GM12878 (cell line): ENCODE results near the gene ATP5ME. TPM values are rescaled to one million over a fixed set of nuclear protein-coding genes. Genes with fewer than 3 reads are reported as not detected.

Experiments used
- ATAC-seq: fragments of 200-7000 bp; cut with Tn5 transposase; 3 replicates; pipeline ENCODE4 v1.9.1; 2020; ENCODE audit warnings: mild to moderate bottlenecking, moderate library complexity
- BruUV-seq: library from RNA; stranded (reverse); fragments of 400-500 nt; replicated peaks from 2 replicates; lab custom pipeline; 2021; lab: Mats Ljungman, UMichigan
- CTCF ChIA-PET: fragments of 300-600 bp; sonication (Branson Sonifier 250); formaldehyde crosslinking; extraction: SDS; loops from one replicate; lab custom pipeline; 2021; ENCODE audit warnings: inconsistent platforms; lab: Yijun Ruan, JAX
- POLR2A ChIA-PET: fragments of 350-600 bp; formaldehyde crosslinking; extraction: SDS; loops from one replicate; lab custom pipeline; 2021; ENCODE audit warnings: inconsistent platforms; lab: Charles Lee
- RAD21 ChIA-PET: fragments of 300-600 bp; sonication (Branson Sonifier 250); formaldehyde crosslinking; loops from one replicate; lab custom pipeline; 2023; ENCODE audit warnings: antibody characterized with exemption; ENCODE audit not compliant: unreplicated experiment; lab: Charles Lee
- SMC1A ChIA-PET: fragments of 300-600 bp; sonication (Branson Sonifier 250); formaldehyde crosslinking; loops from one replicate; lab custom pipeline; 2023; ENCODE audit not compliant: unreplicated experiment, uncharacterized antibody; lab: Charles Lee
- DNase-seq: peaks from one replicate; pipeline ENCODE4 v3.0.0-alpha.2; 2011; ENCODE audit warnings: low read depth, low spot score
- FAIRE-seq: peaks from 3 replicates; lab custom pipeline; 2011; peaks lifted over from hg19 to GRCh38; lab: Jason Lieb, UNC
- H2AFZ ChIP-seq: 2 replicates; pipeline ENCODE4 v1.6.0; 2011; ENCODE audit warnings: low read depth, low read length, control low read depth; ENCODE audit not compliant: control insufficient read depth
- H3K27ac ChIP-seq: 2 replicates; pipeline ENCODE4 v1.5.1; 2011; ENCODE audit warnings: control low read depth; ENCODE audit not compliant: control insufficient read depth, insufficient read depth
- H3K27me3 ChIP-seq, 2 experiments: replicated peaks in 1 of 2; 2 replicates each; pipeline versions ENCODE4 v1.6.0 to v1.6.1; 2011; ENCODE audit warnings: low read length in 1 of 2; ENCODE audit not compliant: control insufficient read depth in 2 of 2, insufficient read depth in 2 of 2
- H3K36me3 ChIP-seq, 2 experiments: 2 replicates each; pipeline ENCODE4 v1.5.1; 2011; ENCODE audit warnings: low read length in 1 of 2; ENCODE audit not compliant: control insufficient read depth in 2 of 2, insufficient read depth in 2 of 2
- H3K4me1 ChIP-seq: 2 replicates; pipeline ENCODE4 v1.6.1; 2011; ENCODE audit warnings: mild to moderate bottlenecking, low read length, moderate library complexity, mixed read lengths; ENCODE audit not compliant: control insufficient read depth, insufficient read depth
- H3K4me2 ChIP-seq: 2 replicates; pipeline ENCODE4 v1.6.0; 2011; ENCODE audit warnings: control low read depth; ENCODE audit not compliant: control insufficient read depth, insufficient read depth
- H3K4me3 ChIP-seq: fragments of 200-600 bp; sonication (generic); 2 replicates; pipeline ENCODE4 v1.5.1; 2016
- H3K79me2 ChIP-seq: 2 replicates; pipeline ENCODE4 v1.6.0; 2011; ENCODE audit warnings: low read length; ENCODE audit not compliant: control insufficient read depth, insufficient read depth
- H3K9ac ChIP-seq: 2 replicates; pipeline ENCODE4 v1.8.0; 2011; ENCODE audit warnings: low read length, control low read depth, mixed read lengths; ENCODE audit not compliant: control insufficient read depth, insufficient read depth
- H3K9me3 ChIP-seq: replicated peaks from 3 replicates; pipeline ENCODE4 v1.5.1; 2011; ENCODE audit warnings: mild to moderate bottlenecking, low read length; ENCODE audit not compliant: control insufficient read depth, insufficient read depth
- H4K20me1 ChIP-seq: 2 replicates; pipeline ENCODE4 v1.6.0; 2011; ENCODE audit not compliant: control insufficient read depth, insufficient read depth
- NRF1 ChIP-seq: conservative IDR thresholded peaks from 2 replicates; pipeline ENCODE4 v1.6.1; 2011; ENCODE audit warnings: mild to moderate bottlenecking, low read depth, low read length, improper control_type of control experiment
- POLR2A ChIP-seq: IDR thresholded peaks from 2 replicates; pipeline ENCODE4 v1.6.1; 2011; ENCODE audit warnings: low read depth, mild to moderate bottlenecking, low read length
- WGBS: methylation state at CpG from one replicate; pipeline ENCODE4 v1.1.6; 2016; ENCODE audit warnings: low lambda C conversion rate; ENCODE audit not compliant: insufficient replicate concordance, insufficient coverage; ENCODE audit errors: missing lambda C conversion rate; 5-methylcytosine and 5-hydroxymethylcytosine counted together
- in situ Hi-C: fragments of 300-500 bp; cut with MboI; formaldehyde crosslinking; loops from 9 replicates; pipeline ENCODE4 v1.14.3; 2018; ENCODE audit warnings: mixed read lengths
- intact Hi-C: fragments of 100-400 bp; cut with micrococcal nuclease; formaldehyde crosslinking; loops from one replicate; pipeline ENCODE4 v1.14.2; 2022; ENCODE audit not compliant: unreplicated experiment
- polyA plus RNA-seq, 11 experiments: library from polyadenylated mRNA; depleted of rRNA in 4 of 11; unstranded in 6 of 11; stranded (reverse) in 5 of 11; fragments of >200 nt; fragmentation: Nextera tagmentation in 4 of 11; fragmentation: Illumina TruSeq in 1 of 11; extraction: Ambion mirVana in 4 of 11; extraction: Trizol in 1 of 11; gene quantifications; 1 replicate in 1 of 11; 2 replicates in 10 of 11; pipeline versions ENCODE4 v1.2.1 to v1.2.3, GENCODE V29; 2011 to 2016; ENCODE audit warnings: inconsistent platforms in 2 of 11, missing spikeins in 2 of 11, low read depth in 1 of 11
- total RNA-seq, 4 experiments: library from RNA; depleted of rRNA in 3 of 4; stranded (reverse); fragments of >200 nt in 3 of 4; fragmentation: Illumina TruSeq in 1 of 4; extraction: Trizol in 1 of 4; gene quantifications; 2 replicates each; pipeline versions ENCODE4 v1.2.1 to v1.2.3, GENCODE V29; 2013 to 2021
- TF ChIP-seq, protein P1 (sequence below), 3 experiments: IDR thresholded peaks in 2 of 3; conservative IDR thresholded peaks in 1 of 3; 2 replicates each; pipeline ENCODE4 v1.5.1; 2011; ENCODE audit warnings: low read depth in 3 of 3, low read length in 3 of 3, mild to moderate bottlenecking in 3 of 3, control low read depth in 2 of 3, moderate library complexity in 2 of 3, inconsistent platforms in 1 of 3, mixed read lengths in 1 of 3; ENCODE audit not compliant: control insufficient read depth in 2 of 3, insufficient read depth in 1 of 3; ENCODE audit errors: extremely low read depth in 1 of 3

The ATP5ME gene
- total and polyA plus RNA-seq, 10 of the 15 experiments (the other 5 are each of a cell fraction or from before 2014, with no cell fraction given): 279 to 2,374 (median 509) TPM

DNA sequence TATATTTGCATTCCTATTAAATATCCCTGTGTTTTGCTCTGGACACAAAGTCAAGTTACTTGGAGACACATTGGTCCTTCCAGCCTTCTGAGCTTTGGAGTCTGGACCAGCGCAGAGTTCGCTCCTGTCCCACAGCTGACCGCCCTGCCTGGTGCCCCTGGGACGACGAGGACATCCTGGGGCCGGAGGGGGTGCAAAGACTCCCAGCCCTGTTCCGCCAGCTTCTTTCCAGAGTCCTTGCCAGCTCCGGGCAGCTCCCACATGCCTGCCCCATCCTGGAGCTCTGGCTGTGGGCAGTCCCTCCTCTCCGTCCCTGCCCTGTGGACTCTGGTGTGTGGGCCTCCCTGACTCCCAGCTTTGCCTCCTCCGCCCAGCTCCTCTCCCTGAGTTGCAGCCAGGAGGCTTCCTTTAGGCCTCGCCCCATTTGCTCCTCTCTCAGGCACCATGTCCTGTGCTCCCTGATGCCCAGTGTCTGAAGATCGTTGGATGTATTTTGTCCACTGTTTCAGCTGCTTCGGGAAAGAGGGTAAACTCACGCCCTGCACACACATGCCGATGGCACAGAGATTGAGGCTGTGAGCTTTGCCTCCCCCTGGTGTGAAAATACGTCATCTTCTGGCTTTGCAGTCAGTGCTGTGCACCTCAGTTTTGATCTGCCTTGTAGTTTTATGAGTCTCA, 26.6 kb upstream of the ATP5ME start:
- Histone ChIP-seq H3K27ac (no peak overlapping the region), H3K4me1 (peaks cover 8% of the 10 kb centered on the region; the same call in 1 of the 2 replicates), H3K36me3 (no peaks in the 10 kb centered on the region), H3K9me3 (no peaks in the 10 kb centered on the region; the same call in 2 of the 3 replicates), H3K9ac (no peak overlapping the region), H3K27me3 (no peaks in the 10 kb centered on the region), H3K79me2 (0 out of 2 replicates have a peak, but pooled peaks cover under 1% of the 10 kb centered on the region), H4K20me1 (no peaks in the 10 kb centered on the region), H3K4me2 (no peak overlapping the region), H2AFZ (no peak overlapping the region), H3K4me3 (no peak overlapping the region)
- ChIA-PET RAD21 (interaction anchor here (1.1 to 1.5 kb wide), 3 partner anchors 17 to 98 kb away, joined by 3 to 5 read pairs (median 3); no protein-coding TSS in a partner anchor), POLR2A (interaction anchor here (1.3 to 3.0 kb wide), 2 partner anchors 25 to 26 kb away, joined by 5 to 14 read pairs; partner anchors contain the start of genes ATP5ME and MYL5), SMC1A (interaction anchor here (1.2 to 1.7 kb wide), 2 partner anchors 17 to 98 kb away, joined by 4 to 5 read pairs; no protein-coding TSS in a partner anchor), CTCF (interaction anchor here (0.6 to 1.6 kb wide), 6 partner anchors 17 to 453 kb away, joined by 3 to 8 read pairs (median 3); no protein-coding TSS in a partner anchor)
- no TSS peak for BruUV-seq
- TF ChIP-seq POLR2A (no peak), NRF1 (no peak)
- TF ChIP-seq, protein P1, sequence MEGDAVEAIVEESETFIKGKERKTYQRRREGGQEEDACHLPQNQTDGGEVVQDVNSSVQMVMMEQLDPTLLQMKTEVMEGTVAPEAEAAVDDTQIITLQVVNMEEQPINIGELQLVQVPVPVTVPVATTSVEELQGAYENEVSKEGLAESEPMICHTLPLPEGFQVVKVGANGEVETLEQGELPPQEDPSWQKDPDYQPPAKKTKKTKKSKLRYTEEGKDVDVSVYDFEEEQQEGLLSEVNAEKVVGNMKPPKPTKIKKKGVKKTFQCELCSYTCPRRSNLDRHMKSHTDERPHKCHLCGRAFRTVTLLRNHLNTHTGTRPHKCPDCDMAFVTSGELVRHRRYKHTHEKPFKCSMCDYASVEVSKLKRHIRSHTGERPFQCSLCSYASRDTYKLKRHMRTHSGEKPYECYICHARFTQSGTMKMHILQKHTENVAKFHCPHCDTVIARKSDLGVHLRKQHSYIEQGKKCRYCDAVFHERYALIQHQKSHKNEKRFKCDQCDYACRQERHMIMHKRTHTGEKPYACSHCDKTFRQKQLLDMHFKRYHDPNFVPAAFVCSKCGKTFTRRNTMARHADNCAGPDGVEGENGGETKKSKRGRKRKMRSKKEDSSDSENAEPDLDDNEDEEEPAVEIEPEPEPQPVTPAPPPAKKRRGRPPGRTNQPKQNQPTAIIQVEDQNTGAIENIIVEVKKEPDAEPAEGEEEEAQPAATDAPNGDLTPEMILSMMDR (IDR thresholded peaks at IDR 0.05 in 2 of 3, conservative IDR thresholded peaks at IDR 0.05 in 1 of 3; ENCODE audit: control insufficient read depth in 2 of 3, extremely low read depth in 1 of 3, insufficient read depth in 1 of 3, low read depth in 3 of 3, low read length in 3 of 3): peak in 1 of 3 experiments; percentile 17; a peak in 1 of 6 replicates
- DNase-seq (no peak), FAIRE-seq (no peak), ATAC-seq (no peak)
- 82% methylated on average over 16 of the region's 16 CpGs for WGBS
- in situ Hi-C loops: no loop called here
- intact Hi-C loops: no loop called here
